HL-60 (cell line): ENCODE measurements around the gene MUSK.
"Not testable (repeated sequence)": the region's sequence is repeated elsewhere in the genome, so short reads cannot be mapped to it uniquely, and the experiment has no call there.

Source experiments
- DNase-seq, 2 experiments: peaks; one replicate each; pipeline ENCODE4 v3.0.0-alpha.2; 2010 to 2020; ENCODE audit warnings: low read depth in 1 of 2, low spot score in 1 of 2
- H3K27ac ChIP-seq: fragments of 250-450 bp; sonication (Bioruptor Pico); replicated peaks from 2 replicates; pipeline ENCODE4 v1.5.1; 2020; ENCODE audit warnings: mild to moderate bottlenecking, moderate library complexity
- H3K27me3 ChIP-seq: fragments of 250-450 bp; sonication (Bioruptor Pico); 2 replicates; pipeline ENCODE4 v1.5.1; 2021; ENCODE audit warnings: mild to moderate bottlenecking, moderate library complexity; ENCODE audit not compliant: insufficient read depth, poor library complexity, severe bottlenecking
- H3K4me3 ChIP-seq: replicated peaks from 2 replicates; pipeline ENCODE4 v1.5.1; 2011; ENCODE audit warnings: mild to moderate bottlenecking, control low read depth, low read length; ENCODE audit not compliant: insufficient read depth
- GABPA ChIP-seq: IDR thresholded peaks from 2 replicates; pipeline ENCODE4 v1.6.1; 2012; ENCODE audit warnings: low read depth
- POLR2AphosphoS5 ChIP-seq: IDR thresholded peaks from 2 replicates; pipeline ENCODE4 v1.6.1; 2012; ENCODE audit warnings: low read depth
- REST ChIP-seq: IDR thresholded peaks from 2 replicates; pipeline ENCODE4 v1.6.1; 2012; ENCODE audit warnings: low read depth; ENCODE audit not compliant: insufficient replicate concordance
- SPI1 ChIP-seq: IDR thresholded peaks from 2 replicates; pipeline ENCODE4 v1.6.1; 2012; ENCODE audit warnings: low read depth, mild to moderate bottlenecking, borderline replicate concordance
- TF ChIP-seq, protein P1 (sequence below): IDR thresholded peaks from one replicate; pipeline ENCODE4 v1.5.1; 2011; ENCODE audit warnings: low read length, control low read depth, inconsistent platforms; ENCODE audit not compliant: insufficient read depth

Gene MUSK

DNA sequence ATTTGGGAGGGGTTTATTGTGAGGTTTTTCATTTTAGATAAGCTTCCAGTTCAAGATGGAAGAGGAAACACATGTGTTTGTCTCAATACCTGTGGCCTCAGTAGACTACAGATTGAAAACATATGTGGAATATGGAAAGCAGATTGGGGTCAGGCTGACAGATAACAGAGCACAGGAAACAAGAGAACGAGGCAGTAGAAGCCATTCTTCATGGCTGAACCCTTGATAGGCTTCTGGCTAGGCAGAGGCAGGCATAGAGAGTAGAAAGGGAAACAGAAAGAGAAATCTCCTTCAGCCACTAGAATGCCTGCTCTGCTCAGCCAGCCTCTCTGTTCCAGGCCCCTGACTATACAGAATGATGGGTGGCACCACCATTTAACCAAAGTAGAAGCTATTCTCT, 152.5 kb downstream of the MUSK start:
- DNase-seq, result no peak

DNA sequence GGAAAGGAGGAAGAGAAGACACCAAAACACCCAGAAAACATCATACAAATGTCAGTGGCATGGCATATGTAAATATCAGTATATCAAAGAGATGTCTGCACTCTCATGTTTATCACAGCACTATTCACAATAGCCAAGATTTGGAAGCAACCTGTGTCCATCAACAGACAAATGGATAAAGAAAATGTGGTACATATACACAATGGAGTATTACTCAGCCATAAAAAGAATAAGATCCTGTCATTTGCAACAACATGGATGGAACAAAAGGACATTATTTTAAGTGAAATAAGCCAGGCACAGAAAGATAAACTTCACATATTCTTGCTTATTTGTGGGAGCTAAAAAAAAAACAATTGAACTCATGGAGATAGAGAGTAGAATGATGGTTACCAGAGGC, 156.5 kb downstream of the MUSK start:
- not testable (repeated sequence) for H3K27me3 ChIP-seq, H3K4me3 ChIP-seq, DNase-seq

More for the DNA sequence above, 152.5 kb downstream of the MUSK start:
- H3K27ac ChIP-seq, result no peak overlapping the region
- H3K4me3 ChIP-seq, result no peak overlapping the region
- no peak for TF ChIP-seq POLR2AphosphoS5
- TF ChIP-seq SPI1, result no peak
- TF ChIP-seq, protein P1, sequence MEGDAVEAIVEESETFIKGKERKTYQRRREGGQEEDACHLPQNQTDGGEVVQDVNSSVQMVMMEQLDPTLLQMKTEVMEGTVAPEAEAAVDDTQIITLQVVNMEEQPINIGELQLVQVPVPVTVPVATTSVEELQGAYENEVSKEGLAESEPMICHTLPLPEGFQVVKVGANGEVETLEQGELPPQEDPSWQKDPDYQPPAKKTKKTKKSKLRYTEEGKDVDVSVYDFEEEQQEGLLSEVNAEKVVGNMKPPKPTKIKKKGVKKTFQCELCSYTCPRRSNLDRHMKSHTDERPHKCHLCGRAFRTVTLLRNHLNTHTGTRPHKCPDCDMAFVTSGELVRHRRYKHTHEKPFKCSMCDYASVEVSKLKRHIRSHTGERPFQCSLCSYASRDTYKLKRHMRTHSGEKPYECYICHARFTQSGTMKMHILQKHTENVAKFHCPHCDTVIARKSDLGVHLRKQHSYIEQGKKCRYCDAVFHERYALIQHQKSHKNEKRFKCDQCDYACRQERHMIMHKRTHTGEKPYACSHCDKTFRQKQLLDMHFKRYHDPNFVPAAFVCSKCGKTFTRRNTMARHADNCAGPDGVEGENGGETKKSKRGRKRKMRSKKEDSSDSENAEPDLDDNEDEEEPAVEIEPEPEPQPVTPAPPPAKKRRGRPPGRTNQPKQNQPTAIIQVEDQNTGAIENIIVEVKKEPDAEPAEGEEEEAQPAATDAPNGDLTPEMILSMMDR, result no peak
- no peak for TF ChIP-seq REST
- TF ChIP-seq GABPA, result no peak
- no peaks in the 10 kb centered on the region for H3K27me3 ChIP-seq

DNA sequence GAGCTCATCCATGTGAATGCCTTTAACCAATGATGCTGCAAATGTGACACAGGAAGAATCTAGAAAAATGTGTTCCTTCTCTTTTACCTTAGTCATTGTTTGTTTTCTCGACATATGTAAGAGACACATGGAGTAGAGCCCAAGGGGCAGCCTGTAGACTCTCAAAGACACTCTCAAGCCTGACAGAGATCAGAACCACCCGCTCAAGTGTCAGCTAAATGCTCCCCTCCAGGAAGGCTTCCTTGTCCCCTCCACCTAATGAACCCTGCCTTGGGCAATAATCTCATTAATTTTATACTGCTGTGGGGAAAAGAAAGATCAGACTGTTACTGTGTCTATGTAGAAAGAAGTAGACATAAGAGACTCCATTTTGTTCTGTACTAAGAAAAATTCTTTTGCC, 157.4 kb downstream of the MUSK start:
- DNase-seq, result no peak
- Histone ChIP-seq H3K27me3 (no peaks in the 10 kb centered on the region), H3K27ac (no peak overlapping the region), H3K4me3 (no peak overlapping the region)
- TF ChIP-seq, protein P1, result no peak
- TF ChIP-seq GABPA, result no peak
- no peak for TF ChIP-seq REST
- TF ChIP-seq SPI1, result no peak
- no peak for TF ChIP-seq POLR2AphosphoS5

More for the DNA sequence above, 156.5 kb downstream of the MUSK start:
- not testable (repeated sequence) for H3K27ac ChIP-seq

DNA sequence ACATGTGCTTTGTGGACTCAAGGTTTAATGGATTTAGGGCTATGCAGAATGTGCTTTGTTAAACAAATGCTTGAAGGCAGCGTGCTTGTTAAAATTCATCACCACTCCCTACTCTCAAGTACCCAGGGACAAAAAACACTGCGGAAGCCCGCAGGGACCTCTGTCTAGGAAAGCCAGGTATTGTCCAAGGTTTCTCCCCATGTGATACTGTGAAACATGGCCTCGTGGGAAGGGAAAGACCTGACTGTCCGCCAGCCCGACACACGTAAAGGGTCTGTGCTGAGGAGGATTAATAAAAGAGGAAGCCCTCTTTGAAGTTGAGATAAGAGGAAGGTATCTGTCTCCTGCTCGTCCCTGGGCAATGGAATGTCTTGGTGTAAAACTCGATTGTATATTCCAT, 157.8 kb downstream of the MUSK start:
- H3K27me3 ChIP-seq, DNase-seq, H3K4me3 ChIP-seq, H3K27ac ChIP-seq: not testable (repeated sequence)
- peak; percentile 78 for TF ChIP-seq SPI1

DNA sequence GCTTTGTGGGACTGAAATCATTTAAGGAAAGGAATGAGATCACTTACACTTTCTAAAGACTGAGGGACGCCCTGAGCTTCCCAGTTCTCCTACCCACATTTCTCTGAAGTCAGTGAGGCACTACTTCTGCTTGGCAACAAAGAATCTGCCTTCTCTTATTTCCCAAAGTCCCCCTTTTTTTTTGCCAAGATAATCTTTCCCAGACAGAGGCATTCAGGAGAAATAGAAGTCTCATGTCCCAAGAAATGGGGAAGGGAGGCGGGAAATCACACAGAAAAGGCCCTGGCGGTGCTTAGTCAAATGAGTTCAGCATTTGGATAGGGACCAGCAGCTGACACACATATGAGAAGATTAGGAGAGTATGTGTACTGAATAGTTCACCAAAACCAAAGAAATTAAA, 159.7 kb downstream of the MUSK start:
- Histone ChIP-seq H3K27me3 (no peaks in the 10 kb centered on the region), H3K4me3 (no peak overlapping the region), H3K27ac (no peak overlapping the region)
- DNase-seq, result no peak
- TF ChIP-seq GABPA (no peak), POLR2AphosphoS5 (no peak), SPI1 (no peak), REST (peak; percentile 87)
- TF ChIP-seq, protein P1, result no peak
